Left ventricle myocardium inferior (tissue), 1 donor: ENCODE data around the gene HIF1A. TPM values are rescaled to one million over a fixed set of nuclear protein-coding genes. Genes with fewer than 3 reads are reported as not detected.
"Not testable (repeated sequence)": the region's sequence is repeated elsewhere in the genome, so short reads cannot be mapped to it uniquely, and the experiment has no call there.

Experiments
- DNase-seq: peaks from one replicate; pipeline ENCODE4 v3.0.0-alpha.2; 2020
- H3K27ac ChIP-seq: fragments of 200-600 bp; replicated peaks from 2 replicates; pipeline ENCODE4 v1.8.0; 2021
- H3K27me3 ChIP-seq: fragments of 200-600 bp; 2 replicates; pipeline ENCODE4 v1.8.0; 2021; ENCODE audit warnings: low read depth
- H3K36me3 ChIP-seq: fragments of 200-600 bp; 2 replicates; pipeline ENCODE4 v1.8.0; 2021
- H3K4me1 ChIP-seq: fragments of 200-600 bp; 2 replicates; pipeline ENCODE4 v1.8.0; 2021
- H3K4me3 ChIP-seq: fragments of 200-600 bp; 2 replicates; pipeline ENCODE4 v1.8.0; 2021; ENCODE audit warnings: mild to moderate bottlenecking, moderate library complexity
- H3K9me3 ChIP-seq: fragments of 200-600 bp; replicated peaks from 2 replicates; pipeline ENCODE4 v1.8.0; 2021
- intact Hi-C: fragments of 100-400 bp; cut with micrococcal nuclease; formaldehyde crosslinking; loops from one replicate; pipeline ENCODE4 v1.11.0; 2022
- total RNA-seq: library from RNA; stranded (reverse); fragmentation: NEBNext Ultra II Directional; extraction: Animal tissue kit (Norgen Biotek cat#: 25700); gene quantifications from one replicate; pipeline ENCODE4 v1.2.1, GENCODE V29; 2021
- TF ChIP-seq, protein P1 (sequence below): fragments of 200-600 bp; IDR thresholded peaks from 2 replicates; pipeline ENCODE4 v1.8.0; 2021; ENCODE audit warnings: antibody characterized with exemption, mild to moderate bottlenecking, borderline replicate concordance
- donor health status: DM: no; HTN: yes; CAD: no; lungs with severe emphysema.

HIF1A gene
- total RNA-seq, 1 donor from 2014 or later, result 49.4 TPM

- Histone ChIP-seq H3K27me3 (no peaks in the 10 kb centered on the region), H3K36me3 (no peaks in the 10 kb centered on the region), H3K9me3 (no peaks in the 10 kb centered on the region), H3K27ac (peak overlapping the region; percentile 33), H3K4me1 (peaks cover 17% of the 10 kb centered on the region), H3K4me3 (no peak overlapping the region)
- TF ChIP-seq, protein P1, sequence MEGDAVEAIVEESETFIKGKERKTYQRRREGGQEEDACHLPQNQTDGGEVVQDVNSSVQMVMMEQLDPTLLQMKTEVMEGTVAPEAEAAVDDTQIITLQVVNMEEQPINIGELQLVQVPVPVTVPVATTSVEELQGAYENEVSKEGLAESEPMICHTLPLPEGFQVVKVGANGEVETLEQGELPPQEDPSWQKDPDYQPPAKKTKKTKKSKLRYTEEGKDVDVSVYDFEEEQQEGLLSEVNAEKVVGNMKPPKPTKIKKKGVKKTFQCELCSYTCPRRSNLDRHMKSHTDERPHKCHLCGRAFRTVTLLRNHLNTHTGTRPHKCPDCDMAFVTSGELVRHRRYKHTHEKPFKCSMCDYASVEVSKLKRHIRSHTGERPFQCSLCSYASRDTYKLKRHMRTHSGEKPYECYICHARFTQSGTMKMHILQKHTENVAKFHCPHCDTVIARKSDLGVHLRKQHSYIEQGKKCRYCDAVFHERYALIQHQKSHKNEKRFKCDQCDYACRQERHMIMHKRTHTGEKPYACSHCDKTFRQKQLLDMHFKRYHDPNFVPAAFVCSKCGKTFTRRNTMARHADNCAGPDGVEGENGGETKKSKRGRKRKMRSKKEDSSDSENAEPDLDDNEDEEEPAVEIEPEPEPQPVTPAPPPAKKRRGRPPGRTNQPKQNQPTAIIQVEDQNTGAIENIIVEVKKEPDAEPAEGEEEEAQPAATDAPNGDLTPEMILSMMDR, result no peak
- intact Hi-C loops, result no loop called here
- no peak for DNase-seq
These were observed 59.5 kb downstream of the HIF1A start for GRCh38 chr14:61754627-61755381.

- H3K27me3 ChIP-seq, H3K36me3 ChIP-seq, intact Hi-C loops, DNase-seq, H3K9me3 ChIP-seq, H3K4me3 ChIP-seq, H3K27ac ChIP-seq: not testable (repeated sequence)
- peaks cover 17% of the 10 kb centered on the region for H3K4me1 ChIP-seq
These were observed 60.0 kb downstream of the HIF1A start for GRCh38 chr14:61755382-61755742.

DNA sequence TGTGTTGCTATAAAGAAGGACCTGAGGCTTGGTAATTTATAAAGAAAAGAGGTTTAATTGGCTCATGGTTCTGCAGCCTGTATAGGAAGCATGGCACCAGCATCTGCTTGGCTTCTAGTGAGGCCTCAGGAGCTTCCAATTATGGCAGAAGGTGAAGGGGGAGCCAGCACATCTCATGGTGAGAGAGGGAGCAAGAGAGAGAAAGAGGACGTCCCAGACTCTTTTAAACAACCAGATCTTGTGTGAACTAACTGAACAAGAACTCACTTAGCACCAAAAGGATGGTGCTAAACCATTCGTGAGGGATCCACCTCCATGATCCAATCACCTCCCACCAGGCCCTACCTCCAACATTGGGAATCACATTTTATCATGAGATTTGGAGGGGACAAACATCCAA lies 60.8 kb downstream of the HIF1A start:
- intact Hi-C loops, result no loop called here
- no peaks in the 10 kb centered on the region for H3K9me3 ChIP-seq
- H3K4me1 ChIP-seq, result peaks cover 13% of the 10 kb centered on the region
- H3K4me3 ChIP-seq, result no peak overlapping the region
- no peaks in the 10 kb centered on the region for H3K36me3 ChIP-seq
- H3K27ac ChIP-seq, result no peak overlapping the region
- H3K27me3 ChIP-seq, result no peaks in the 10 kb centered on the region
- no peak for DNase-seq
- TF ChIP-seq, protein P1, result no peak

DNA sequence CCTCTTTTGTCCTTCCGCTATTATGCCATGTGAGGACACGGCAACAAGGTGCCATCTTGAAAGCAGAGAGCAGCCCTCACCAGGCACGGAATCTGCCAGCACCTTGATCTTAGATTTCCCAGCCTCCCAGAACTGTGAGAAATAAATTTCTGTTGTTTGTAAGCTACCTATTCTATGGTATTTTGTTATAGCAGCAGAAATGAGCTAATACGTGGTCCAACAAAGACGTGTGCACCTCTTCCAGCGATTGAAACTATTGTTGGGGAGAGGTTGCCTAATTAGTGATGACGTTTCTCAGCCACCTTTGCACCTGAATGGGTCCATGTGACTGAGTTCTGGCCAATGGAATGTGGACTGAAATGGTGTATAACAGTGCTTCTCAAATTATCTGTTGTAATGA lies 64.6 kb downstream of the HIF1A start:
- H3K36me3 ChIP-seq, result no peaks in the 10 kb centered on the region
- no peak overlapping the region for H3K4me3 ChIP-seq
- intact Hi-C loops, result no loop called here
- peaks cover 32% of the 10 kb centered on the region for H3K4me1 ChIP-seq
- TF ChIP-seq, protein P1, result no peak
- no peak for DNase-seq
- no peaks in the 10 kb centered on the region for H3K9me3 ChIP-seq
- no peak overlapping the region for H3K27ac ChIP-seq
- H3K27me3 ChIP-seq, result no peaks in the 10 kb centered on the region

GRCh38 chr14:61761557-61761956 lies 66.2 kb downstream of the HIF1A start:
- H3K4me3 ChIP-seq, result peak overlapping the region; percentile 77
- peak overlapping the region; percentile 95 for H3K27ac ChIP-seq
- H3K4me1 ChIP-seq, result peaks cover 49% of the 10 kb centered on the region
- H3K36me3 ChIP-seq, result no peaks in the 10 kb centered on the region
- TF ChIP-seq, protein P1, result no peak
- no peak for DNase-seq
- no peaks in the 10 kb centered on the region for H3K9me3 ChIP-seq
- no peaks in the 10 kb centered on the region for H3K27me3 ChIP-seq
- intact Hi-C loops, result no loop called here

GRCh38 chr14:61761959-61762786 lies 66.9 kb downstream of the HIF1A start, which contains the start of gene SNAPC1:
Gene SNAPC1, plus strand, starts transcription at chr14:61762420. Its CDS starts 41 bp downstream, at chr14:61762461.
- TF ChIP-seq, protein P1, result no peak
- Histone ChIP-seq H3K27me3 (no peaks in the 10 kb centered on the region), H3K4me3 (peak within 1 kb of the TSS; percentile 77), H3K9me3 (no peaks in the 10 kb centered on the region), H3K4me1 (peaks cover 55% of the 10 kb centered on the region), H3K36me3 (no peaks in the 10 kb centered on the region), H3K27ac (peak within 1 kb of the TSS; percentile 95)
- peak; percentile 97 for DNase-seq
- intact Hi-C loops, result no loop called here
